GM18502 (cell line): ENCODE results near the gene TMEM14A.

Experiments
- ATAC-seq: cut with Tn5 transposase; IDR thresholded peaks from one replicate; pipeline ENCODE4 v1.9.1; 2021; ENCODE audit warnings: mild to moderate bottlenecking; ENCODE audit not compliant: unreplicated experiment, poor library complexity

Gene TMEM14A, protein sequence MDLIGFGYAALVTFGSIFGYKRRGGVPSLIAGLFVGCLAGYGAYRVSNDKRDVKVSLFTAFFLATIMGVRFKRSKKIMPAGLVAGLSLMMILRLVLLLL

DNA sequence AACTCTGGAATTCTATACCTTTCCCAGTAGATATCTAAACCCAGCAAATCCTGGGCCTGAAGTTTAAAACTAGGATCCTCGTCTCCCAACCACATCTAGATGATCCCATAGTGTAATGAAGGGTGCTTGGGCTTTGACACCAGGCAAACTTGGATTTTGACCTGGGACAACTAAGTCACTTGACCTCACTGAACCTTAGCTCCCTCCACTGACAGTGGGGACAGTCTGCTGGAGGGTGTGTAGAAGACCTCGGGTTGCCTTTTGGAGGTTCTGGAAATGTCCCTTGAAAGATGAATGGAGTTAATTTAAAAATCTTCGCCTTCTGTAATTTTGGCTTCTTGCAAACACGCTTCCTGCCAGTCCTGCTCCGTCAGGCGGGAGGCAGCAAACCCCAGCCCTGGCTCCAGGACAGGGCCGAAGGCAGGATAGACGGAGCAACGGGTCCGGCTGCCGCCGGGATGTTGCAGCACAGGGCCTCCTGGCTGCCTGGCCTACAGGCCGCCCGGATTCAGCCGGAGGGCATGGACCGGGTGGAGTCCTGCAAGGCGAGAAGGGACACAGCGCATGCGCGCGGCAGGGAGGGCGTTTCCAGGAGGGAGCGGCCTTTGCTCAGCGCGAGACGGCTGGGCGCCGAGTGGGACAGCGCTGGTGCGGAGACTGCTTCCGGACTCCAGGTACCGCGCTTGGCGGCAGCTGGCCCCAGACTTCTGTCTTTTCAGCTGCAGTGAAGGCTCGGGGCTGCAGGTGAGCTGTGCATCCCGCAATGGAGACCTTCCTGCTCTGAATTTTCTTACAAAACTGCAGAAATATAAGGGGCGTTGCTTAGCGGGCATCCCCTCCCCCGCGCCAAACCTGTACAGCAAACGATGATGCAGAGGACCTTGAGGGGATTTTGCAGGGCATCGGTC, at the start of gene TMEM14A:
Gene TMEM14A, plus strand, starts transcription at position 612 of the 908 bp plus-strand sequence. CDS start 5,990 bp downstream, outside the sequence.
- peak; percentile 96 for ATAC-seq

DNA sequence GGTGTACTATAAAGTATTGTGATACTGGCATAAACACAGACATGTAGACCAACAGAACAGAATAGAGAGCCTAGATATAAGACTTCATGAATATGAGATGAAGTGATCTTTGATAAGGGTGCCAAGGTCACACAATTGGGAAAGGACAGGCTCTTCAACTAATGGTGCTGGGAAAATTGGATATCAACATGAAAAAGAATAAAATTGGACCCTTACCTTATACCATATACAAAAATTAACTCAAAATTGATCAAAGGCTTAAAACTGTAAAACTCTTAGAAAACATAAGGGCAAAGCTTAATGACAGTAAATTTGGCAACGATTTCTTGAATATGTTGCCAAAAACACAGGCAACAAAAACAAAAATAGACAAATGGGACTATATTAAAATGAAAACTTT, 49.3 kb upstream of the TMEM14A start:
- no peak for ATAC-seq

DNA sequence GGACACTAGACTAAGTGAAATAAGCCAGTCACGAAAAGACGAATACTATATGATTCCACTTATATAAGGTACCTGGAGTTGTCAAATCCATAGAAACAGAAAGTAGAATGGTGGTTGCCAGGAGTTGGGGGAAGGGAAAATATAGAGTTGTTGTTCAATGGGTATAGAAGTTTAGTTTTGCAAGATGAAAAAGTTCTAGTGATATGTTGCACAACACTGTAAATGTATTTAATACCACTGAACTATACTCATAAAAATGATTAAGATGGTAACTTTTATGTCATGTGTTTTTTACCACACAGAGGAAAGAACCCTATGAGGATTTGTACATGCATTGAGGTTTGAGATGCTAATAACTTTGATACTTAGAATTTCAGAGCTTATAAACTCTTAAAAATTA, 48.1 kb upstream of the TMEM14A start:
- no peak for ATAC-seq

DNA sequence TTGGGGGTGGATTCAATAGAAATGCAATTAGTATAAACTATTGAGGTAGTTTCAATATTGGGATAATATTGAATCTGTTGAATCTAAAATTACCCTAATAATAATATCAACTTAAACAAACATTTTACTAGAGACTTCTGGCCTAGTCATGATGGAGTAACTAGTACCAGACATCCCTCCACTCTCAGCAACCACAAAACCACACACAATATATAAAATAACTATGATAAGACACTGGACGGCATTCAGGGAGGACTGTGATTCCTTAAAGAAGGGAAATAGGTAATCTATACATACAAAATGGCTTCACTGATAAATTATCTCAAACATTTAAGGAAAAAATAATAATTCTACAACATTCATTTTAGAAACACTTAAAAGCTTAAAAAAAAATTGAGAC, 38.9 kb upstream of the TMEM14A start:
- no peak for ATAC-seq

DNA sequence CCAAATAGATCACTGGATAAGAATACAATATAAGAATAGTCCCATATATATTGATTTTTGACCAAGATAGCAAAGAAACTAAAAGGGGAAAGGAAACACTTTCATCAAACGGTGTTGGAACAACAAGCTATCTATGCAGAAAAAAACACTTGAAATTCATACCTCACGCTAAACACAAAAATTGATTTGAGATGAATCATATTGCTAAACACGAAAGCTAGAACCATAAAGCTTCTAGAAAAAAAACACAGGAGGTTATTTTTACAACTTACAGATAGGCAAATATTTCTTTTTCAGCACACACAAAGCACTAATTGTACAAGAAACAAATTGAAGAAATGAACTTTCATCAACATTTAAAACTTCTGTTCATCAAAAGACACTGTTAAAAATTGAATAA, 36.7 kb upstream of the TMEM14A start:
- no peak for ATAC-seq

DNA sequence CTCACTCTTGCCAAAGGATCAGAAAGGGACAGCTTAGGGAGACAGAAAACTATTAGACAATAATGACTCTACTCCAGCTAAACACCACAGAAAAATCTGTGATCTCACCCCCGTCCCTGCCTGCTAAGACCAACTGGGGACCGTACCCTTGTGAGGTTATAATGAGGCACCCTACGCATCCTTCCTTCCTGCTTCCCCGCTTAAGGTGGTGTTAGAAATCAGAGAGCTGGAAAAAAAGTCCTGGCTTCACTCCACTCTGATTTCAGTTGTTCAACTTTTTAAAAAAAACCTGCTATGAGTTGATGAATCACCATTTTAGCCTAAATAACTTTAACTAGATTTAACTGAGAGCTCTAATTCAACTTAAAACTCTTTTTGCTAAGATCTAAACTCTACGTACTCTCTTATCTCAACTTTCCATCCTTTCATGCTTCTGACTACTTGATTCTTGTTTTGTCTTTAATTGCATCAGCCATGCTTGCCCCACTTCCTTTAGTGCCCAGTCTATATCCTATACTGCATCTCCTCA, 35.8 kb upstream of the TMEM14A start:
- ATAC-seq = no peak

DNA sequence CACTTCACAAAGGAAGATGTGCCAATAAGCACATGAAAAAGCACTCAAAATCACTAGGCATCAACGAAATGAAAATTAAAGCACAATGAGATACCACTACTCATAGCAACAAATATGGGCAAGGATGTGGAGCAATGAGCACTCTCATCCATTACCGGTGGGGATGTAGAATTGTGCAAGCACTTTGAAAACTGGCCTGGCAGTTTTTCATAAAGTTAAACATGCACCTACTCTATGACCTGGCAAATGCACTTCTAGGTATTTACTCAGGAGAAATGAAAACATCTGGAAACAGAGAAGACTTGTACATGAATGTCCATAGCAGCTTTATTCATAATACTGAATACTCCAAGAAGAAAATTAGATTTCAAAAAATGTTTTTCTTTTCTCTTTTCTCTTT, 34.1 kb upstream of the TMEM14A start:
- no peak for ATAC-seq

DNA sequence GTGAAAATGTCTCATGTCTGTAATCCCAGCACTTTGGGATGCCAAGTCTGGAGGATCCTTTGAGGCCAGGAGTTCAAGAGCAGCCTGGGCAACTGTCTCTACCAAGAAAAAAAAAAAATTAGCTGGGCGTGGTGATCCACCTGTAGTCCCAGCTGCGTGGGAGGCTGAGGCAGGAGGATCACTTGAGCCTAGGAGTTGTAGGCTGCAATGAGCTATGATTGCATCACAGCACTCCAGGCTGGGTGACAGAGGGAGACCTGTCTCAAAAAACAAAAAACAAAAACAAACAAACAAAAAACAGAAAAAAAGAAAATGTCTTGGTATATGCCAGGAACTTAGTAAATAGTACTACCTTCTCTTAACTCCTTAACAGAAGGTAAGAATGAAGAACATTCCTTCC, 31.4 kb upstream of the TMEM14A start:
- ATAC-seq = no peak

DNA sequence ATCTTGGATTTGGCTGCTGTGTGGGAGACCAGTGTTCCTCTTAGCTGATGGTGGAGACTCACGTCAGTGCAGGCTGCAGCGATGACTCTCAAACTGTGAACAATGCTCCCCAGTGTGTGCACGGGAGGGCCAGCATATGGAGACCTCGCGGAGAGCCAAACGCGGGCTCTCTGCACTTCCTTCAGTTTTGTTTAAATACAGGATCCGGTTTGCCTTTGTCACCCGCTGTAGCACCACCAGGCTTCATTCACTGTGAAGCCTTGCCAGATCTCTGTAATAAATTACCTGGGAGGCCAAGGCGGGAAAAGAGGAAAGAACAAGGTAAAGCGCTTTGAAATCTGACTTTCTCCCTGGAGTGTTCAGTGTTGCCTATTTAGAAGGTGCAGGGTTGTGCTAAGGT, 30.7 kb upstream of the TMEM14A start:
- no peak for ATAC-seq

DNA sequence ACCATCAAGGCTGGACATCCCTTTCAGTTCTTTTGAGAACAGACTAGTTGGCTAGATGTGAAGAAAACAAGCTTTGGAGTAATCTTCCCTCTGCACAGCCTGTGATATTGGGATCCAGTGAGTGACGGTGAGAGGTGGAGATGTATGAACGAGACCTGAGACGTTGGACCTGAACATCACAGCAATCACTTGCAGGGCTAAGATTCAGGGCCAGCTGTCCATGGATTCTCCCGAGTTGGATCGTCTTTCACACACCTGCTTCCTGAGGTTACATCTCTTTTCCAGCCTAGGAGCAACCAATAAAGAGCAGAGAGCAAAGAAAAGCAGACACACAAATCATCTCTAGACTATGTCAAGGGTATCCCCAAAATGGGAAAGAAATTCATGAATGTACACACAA, 30.0 kb upstream of the TMEM14A start:
- ATAC-seq = no peak

DNA sequence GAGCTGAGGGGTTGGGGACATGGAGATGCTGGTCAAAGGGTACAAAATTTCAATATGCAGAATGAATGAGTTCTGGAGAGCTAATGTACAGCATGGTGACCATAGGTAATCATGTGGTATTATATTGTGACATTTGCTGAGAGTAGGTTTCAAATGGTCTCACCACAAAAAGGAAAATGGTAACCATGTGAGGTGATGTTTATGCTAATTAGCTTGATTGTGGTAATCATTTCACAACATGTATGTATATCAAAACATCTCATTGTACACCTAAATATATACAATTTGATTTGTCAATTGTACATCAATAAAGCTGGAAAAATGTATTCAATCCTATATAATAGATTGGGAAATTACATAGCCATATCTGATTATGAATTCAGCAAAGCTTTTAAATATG, 29.5 kb upstream of the TMEM14A start:
- ATAC-seq = no peak

DNA sequence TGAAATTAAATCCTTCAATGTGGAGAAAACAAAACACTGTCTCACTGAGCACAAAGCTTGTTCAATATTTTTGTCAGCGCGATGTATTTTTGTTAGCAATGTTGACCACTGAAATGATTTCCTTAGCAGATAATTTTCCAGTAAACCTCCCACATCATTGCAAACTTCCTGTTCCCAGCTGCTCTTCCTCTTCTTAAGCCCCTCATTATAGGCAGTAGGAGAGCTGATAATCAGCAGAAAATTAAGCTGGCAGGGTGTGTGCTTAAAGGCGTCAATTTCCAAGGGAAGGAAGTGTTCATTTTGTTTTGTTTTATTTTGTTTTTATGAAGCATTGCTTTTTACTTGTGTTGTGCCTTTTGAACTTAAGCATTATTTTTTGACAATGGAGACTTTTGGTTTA, 29.1 kb upstream of the TMEM14A start:
- ATAC-seq = no peak

DNA sequence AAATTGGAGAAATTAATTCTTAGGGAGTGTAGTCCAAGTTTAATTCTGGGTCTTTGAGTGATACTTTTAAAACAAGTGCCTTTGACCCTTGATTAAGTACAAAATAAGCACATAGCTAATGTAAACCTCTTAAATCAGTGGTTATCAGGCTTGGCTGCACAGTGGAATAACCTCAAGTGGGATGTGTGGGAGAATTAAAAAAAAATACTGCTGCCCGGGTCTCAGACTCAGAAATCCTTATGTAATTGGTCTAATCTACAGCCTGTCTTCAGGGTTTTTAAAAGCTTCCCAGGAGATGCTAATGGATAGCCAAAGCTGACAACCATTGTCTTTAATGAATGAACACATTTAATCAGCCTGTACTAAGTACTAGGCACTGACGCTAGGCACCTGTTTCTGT, 28.5 kb upstream of the TMEM14A start:
- ATAC-seq = no peak

DNA sequence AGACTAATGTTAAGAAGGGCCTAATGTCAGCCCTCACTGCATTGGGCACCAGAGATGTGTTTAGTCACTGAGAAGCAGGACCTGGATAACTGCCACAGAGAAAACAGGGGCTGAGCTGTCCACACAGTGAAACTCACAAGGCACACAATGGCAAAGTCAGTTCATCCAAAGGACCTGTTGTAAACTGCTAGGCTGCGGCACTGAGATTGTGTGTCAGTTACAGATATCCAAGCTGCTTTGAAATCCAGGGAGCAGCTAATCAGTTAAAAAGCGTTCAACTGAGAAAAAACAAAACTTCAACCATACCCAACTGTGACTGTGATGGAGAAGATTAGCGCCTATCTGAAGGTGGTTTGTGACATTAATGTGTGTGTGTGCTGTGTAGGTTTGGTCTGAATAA, 27.8 kb upstream of the TMEM14A start:
- no peak for ATAC-seq

DNA sequence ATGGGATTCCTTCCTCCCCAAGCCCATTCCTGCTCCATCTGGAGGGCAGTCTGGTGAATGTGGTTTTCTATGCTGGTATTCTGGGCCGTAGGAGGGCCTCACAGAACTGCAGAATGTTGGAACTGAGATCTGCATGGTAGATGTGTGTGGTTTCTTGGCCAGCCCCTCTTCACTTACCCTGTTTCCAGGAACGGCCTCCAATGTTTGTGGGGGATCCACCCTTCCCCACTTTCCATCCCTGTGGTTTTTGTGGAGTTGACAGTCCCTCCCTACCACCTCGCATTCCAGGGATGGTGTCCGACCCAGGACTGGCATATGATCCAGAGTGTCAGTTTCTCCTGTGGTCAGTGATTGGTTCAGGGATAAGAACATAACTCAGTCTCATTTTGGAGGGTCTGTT, 26.7 kb upstream of the TMEM14A start:
- ATAC-seq = no peak

DNA sequence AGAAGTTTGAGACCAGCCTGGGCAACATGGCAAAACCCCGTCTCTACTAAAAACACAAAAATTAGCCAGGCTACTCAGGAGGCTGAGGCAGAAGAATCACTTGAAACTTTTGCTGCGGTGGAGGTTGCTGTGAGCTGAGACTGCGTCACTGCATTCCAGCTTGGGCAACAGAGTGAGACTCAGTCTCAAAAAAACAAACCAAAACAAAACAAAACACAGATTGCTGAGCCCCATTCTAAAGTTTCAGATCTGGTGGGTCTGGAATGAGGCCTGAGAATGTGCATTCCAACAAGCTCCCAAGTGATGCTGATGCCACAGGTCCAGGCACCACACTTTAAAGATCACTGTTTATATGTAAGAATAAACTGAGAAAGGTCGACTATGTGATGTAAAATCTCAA, 24.9 kb upstream of the TMEM14A start:
- no peak for ATAC-seq

DNA sequence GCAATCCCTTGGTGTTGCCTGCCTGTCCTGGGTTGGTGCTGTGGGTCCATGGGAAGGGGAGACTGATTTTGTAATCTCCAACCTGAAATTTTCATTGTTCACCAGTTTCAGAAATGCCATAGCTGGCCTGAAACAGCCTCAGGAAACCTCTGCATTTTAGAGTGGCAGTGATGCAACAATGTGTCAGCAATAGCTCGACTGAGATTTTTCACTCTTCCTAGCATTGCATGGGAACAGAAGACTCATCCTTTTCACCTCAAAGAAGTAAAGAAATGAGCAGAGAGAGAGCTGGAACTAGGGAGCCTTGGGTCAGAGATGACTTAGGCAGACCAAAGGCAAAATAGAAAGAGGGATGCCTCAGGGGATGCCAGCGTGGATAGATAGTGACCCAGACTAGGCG, 23.7 kb upstream of the TMEM14A start:
- ATAC-seq = no peak

DNA sequence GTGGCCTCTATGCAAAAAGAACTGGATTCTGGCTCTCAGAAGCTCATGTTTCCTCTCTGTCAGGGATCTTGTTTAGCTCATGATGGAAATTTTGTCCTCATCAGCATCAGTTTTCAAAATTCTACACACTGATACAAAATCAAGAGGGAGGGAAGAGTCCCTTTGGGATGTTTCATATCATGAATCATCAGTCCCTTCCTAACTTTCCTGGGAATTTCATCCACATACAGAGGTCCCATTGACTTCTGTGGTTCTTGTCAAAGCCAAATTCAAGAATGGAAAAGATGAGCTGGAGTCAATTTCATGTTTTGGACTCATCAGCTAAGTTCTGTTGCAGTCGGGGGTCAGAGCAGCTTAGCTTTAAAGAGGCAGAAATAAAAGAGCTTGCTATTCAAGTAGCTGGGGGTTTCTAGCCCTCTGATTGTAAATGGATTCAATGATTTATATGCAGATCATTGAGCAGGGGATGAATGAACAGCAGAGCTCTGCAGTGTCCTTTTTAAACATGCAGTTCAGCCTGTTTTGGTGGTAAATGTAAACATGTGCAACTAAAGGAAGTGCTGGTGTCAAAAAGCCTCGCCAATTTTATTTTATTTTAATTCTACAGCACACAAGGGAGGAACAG, 21.3 kb upstream of the TMEM14A start:
- no peak for ATAC-seq

DNA sequence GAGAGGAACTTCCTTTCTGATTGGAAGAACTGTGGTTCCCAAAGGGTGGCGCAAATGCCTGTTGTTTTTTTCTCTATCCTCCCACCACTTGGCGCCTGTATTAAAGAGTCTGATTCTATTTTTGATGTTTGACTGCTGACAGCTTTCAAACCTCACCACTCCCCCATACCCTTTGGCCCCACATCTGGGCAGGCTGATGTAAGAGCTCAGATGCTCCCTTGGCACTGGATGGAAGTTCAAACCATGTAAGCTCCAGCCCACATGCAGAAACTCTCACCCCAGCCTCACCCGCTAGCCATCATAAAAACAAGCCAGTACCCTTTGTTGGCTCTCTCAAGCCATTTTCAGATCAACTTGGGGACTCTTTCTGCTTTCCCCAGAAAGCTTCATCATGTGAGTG, 20.0 kb upstream of the TMEM14A start:
- ATAC-seq = no peak

DNA sequence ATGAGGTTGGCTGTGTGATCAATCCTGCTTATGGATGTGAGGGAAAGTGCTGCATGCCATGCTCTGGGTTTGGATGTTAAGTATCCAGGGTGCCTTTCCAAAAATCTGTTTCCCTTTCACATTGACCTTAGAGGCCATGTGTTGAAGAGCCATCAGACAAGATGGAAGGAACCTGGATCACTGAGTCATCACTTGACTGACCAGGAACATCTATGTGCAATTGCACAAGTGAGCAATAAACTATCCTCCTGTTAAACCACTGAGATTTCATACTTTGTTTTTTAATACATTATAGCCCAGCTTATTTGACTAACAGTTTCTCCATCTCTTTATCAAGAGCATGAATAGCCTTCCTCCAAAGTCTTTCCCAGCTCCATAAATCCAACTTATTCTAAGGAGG, 17.8 kb upstream of the TMEM14A start:
- no peak for ATAC-seq

DNA sequence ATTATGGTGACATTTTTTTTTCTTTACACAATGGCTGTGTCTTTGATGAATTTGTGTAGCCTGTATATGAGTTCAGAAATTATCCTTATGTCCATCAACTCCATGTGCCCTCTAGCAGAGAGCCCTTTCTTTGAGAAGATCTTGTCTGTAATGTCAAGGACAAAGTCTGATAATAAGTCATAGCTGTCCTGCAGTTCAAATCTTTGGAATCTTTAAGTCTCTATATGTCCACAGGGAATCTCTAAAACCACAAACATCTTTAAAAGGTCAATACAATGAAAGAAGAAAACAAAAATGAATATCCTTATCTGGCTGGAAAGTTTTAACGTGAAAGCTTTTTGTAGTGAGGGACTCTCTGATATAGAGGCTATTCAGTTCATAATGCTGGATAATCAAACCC, 16.9 kb upstream of the TMEM14A start:
- ATAC-seq = no peak
